Activated naive CD4-positive, alpha-beta T cell treated with anti-CD3 and anti-CD28 coated beads for 36 hours (primary cell): ENCODE results near the gene ANKRD36. TPM values are rescaled to one million over a fixed set of nuclear protein-coding genes. Genes with fewer than 3 reads are reported as not detected.
A peak's percentile ranks its signal among the peaks of the same experiment; 100 is the strongest.
"Not testable (repeated sequence)": the region's sequence is repeated elsewhere in the genome, so short reads cannot be mapped to it uniquely, and the experiment has no call there.

Experiments used
- CTCF ChIA-PET: fragments of 350-600 bp; sonication (Branson Sonifier 250); formaldehyde crosslinking; loops from one replicate; lab custom pipeline; 2021; ENCODE audit warnings: antibody characterized with exemption; lab: Charles Lee
- DNase-seq: peaks from one replicate; pipeline ENCODE4 v3.0.0-alpha.2; 2020
- H3K27ac Mint-ChIP-seq: one replicate; pipeline ENCODE4 v1.8.0; 2021; ENCODE audit warnings: mild to moderate bottlenecking, mixed read lengths
- H3K27me3 Mint-ChIP-seq: one replicate; pipeline ENCODE4 v1.8.0; 2021; ENCODE audit warnings: low read depth, mixed read lengths
- H3K36me3 Mint-ChIP-seq: one replicate; pipeline ENCODE4 v1.8.0; 2021; ENCODE audit warnings: low read depth, mixed read lengths
- H3K4me1 Mint-ChIP-seq: one replicate; pipeline ENCODE4 v1.8.0; 2021; ENCODE audit warnings: low read depth, mixed read lengths
- H3K4me3 Mint-ChIP-seq: one replicate; pipeline ENCODE4 v1.8.0; 2021; ENCODE audit warnings: mild to moderate bottlenecking, moderate library complexity, mixed read lengths
- H3K9me3 Mint-ChIP-seq: one replicate; pipeline ENCODE4 v1.8.0; 2021; ENCODE audit warnings: mixed read lengths
- intact Hi-C: fragments of 100-400 bp; cut with micrococcal nuclease; formaldehyde crosslinking; loops from one replicate; pipeline ENCODE4 v1.15.1; 2023
- total RNA-seq, 2 experiments: library from RNA; stranded (reverse); gene quantifications; one replicate each; pipeline ENCODE4 v1.2.3, GENCODE V29; 2021

The ANKRD36 gene
- total RNA-seq, 2 experiments from 2014 or later, result 21.0 to 23.0 TPM

DNA sequence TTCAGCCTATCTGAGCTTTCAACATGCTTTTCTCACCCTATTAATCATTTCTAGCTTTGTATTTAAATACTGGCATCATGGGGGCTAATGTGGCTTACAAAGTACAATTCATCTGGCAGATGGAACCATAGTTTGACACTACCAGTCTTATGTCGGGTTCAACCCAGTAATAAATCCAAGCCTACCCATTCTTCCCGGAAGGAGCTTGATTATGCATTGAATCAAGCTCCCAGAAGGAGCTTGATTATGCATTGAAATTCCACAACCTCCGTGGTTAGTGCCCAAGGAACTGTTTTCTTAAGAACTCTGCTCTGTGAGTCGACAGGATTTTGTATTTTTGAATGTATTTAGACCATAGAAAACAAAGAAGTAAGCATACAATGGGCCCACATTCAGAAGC, 148.2 kb downstream of the ANKRD36 start:
- H3K36me3 Mint-ChIP-seq, H3K27me3 Mint-ChIP-seq, H3K27ac Mint-ChIP-seq, H3K4me3 Mint-ChIP-seq, intact Hi-C loops, H3K4me1 Mint-ChIP-seq, H3K9me3 Mint-ChIP-seq, CTCF ChIA-PET, DNase-seq: not testable (repeated sequence)

DNA sequence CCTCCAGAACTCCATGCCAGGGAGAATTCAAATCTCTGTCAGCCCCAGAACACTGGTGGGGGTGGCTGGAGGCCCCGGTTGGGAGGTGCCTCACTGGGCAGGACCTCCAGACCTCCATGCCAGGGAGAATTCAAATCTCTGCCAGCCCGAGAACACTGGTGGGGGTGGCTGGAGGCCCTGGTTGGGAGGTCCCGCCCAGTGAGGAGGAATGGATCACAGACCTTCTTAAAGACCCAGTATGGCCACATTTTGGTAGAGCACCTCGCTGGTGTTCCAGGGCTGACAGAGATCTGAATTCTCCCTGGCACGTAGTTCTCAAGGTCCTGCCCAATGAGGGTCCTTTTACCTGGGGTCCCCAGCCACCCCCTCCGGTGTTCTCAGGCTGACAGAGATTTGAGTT, 153.5 kb downstream of the ANKRD36 start:
- intact Hi-C loops, H3K36me3 Mint-ChIP-seq, DNase-seq, H3K4me1 Mint-ChIP-seq, H3K4me3 Mint-ChIP-seq, CTCF ChIA-PET, H3K9me3 Mint-ChIP-seq, H3K27me3 Mint-ChIP-seq, H3K27ac Mint-ChIP-seq: not testable (repeated sequence)

DNA sequence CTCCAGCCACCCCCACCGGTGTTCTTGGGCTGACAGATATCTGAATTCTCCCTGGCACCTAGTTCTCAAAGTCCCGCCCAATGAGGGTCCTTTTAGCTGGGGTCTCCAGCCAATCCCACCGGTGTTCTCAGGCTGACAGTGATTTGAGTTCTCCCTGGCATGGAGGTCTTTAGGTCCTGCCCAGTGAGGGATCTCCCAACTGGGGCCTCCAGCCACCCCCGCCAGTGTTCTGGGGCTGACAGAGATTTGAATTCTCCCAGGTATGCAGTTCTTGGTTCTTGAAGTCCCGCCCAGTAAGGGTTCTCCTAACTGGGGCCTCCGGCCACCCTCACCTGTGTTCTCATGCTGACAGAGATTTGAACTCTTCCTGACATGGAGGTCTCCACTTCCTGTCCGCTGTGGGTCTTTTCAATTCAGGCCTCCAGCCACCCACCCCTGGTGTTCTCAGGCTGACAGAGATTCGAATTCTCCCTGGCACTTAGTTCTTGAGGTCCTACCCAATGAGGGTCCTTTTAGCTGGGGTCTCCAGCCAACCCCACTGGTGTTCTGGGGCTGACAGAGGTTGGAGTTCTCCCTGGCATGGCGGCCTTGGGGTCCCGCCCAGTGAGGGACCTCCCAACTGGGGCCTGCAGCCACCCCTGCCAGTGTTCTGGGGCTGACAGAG, 154.6 kb downstream of the ANKRD36 start:
- Mint-ChIP-seq H3K27ac (no peak overlapping the region), H3K9me3 (no peaks in the 10 kb centered on the region), H3K4me1 (no peaks in the 10 kb centered on the region), H3K4me3 (no peak overlapping the region), H3K36me3 (peaks cover 6% of the 10 kb centered on the region), H3K27me3 (no peaks in the 10 kb centered on the region)
- CTCF ChIA-PET, result no interaction called here
- peak; percentile 5 for DNase-seq
- intact Hi-C loops, result no loop called here

DNA sequence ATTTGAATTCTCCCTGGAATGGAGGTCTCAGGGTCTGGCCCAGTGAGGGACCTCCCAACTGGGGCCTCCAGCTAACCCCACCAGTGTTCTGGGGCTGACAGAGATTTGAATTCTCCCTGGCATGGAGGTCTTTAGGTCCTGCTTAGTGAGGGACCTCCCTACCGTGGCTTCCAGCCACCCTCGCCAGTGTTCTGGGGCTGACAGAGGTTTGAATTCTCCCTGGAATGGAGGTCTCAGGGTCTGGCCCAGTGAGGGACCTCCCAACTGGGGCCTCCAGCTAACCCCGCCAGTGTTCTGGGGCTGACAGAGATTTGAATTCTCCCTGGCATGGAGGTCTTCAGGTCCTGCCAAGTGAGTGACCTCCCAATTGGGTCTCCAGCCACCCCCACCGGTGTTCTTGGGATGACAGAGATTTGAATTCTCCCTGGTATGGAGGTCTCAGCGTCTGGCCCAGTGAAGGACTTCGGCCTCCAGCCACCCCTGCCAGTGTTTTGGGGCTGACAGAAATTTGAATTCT, 155.2 kb downstream of the ANKRD36 start:
- peak; percentile 3 for DNase-seq
- H3K27me3 Mint-ChIP-seq, H3K36me3 Mint-ChIP-seq: not testable (repeated sequence)

DNA sequence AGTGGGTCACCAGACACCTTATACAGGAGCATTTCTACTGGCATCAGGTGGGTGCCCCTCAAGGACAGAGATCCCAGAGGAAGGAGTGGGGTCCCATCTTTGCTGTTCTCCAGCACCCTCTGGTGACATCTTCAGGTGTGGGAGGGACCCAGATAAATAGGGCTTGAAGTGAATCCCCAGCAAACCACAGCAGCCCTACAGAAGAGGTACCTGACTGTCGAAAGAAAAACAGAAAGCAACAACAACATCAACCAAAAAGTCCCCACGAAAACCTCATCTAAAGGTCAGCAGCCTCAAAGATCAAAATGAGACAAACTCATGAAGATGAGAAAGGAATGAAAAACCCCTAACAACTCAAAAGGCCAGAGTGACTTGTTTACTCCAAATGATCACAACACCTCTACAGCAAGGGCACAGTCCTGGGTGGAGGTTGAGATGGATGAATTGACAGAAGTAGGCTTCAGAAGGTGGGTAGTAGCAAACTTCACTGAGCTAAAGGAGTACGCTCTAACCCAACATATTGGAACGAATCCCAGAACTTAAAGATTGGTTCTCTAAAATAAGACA, 163.4 kb downstream of the ANKRD36 start:
- H3K9me3 Mint-ChIP-seq, H3K4me1 Mint-ChIP-seq, intact Hi-C loops, H3K27me3 Mint-ChIP-seq, DNase-seq, H3K4me3 Mint-ChIP-seq, CTCF ChIA-PET, H3K36me3 Mint-ChIP-seq, H3K27ac Mint-ChIP-seq: not testable (repeated sequence)

More for the DNA sequence above, 155.2 kb downstream of the ANKRD36 start:
- CTCF ChIA-PET, H3K4me1 Mint-ChIP-seq, H3K27ac Mint-ChIP-seq, intact Hi-C loops, H3K4me3 Mint-ChIP-seq, H3K9me3 Mint-ChIP-seq: not testable (repeated sequence)

DNA sequence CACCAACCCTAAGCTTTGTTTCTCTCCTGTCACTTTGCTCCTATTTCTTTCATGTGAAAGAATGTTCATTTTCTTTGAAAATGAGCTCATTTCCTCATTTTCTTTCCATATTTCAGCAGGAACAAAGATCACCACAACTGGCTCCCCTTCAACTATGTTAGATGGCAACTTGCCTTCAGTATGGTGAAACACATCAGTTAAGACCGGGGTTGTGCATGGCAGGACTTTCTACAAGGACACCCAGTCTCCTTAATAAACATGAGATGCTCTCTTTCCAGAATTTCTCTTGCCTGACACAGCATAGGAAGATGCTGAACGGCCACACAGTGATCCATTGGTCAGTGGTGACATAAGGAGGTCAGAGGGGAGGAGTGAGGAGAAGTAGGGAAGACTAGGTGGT, 172.2 kb downstream of the ANKRD36 start:
- H3K4me1 Mint-ChIP-seq, H3K9me3 Mint-ChIP-seq, H3K4me3 Mint-ChIP-seq, H3K27me3 Mint-ChIP-seq, H3K27ac Mint-ChIP-seq, intact Hi-C loops, H3K36me3 Mint-ChIP-seq, DNase-seq, CTCF ChIA-PET: not testable (repeated sequence)

DNA sequence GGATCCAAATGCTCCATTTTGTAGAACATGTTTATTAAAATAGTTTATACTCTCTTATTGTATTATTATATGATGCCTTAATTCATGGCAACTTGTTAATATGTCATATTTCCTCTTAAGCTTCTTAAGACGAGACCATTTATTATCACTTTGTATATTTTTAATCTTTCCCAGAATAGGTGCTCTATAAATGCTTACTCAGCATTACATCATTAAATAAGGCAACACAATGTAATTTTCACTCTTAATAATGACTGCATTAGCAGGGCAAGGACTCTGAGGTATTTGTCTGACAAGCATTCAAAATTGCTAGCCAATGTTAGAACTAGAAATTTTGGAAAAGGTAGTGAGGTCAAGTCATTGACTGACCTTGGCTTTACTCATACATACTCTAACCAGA, 180.7 kb downstream of the ANKRD36 start:
- H3K4me1 Mint-ChIP-seq, CTCF ChIA-PET, intact Hi-C loops: not testable (repeated sequence)

More for the DNA sequence above, 180.7 kb downstream of the ANKRD36 start:
- not testable (repeated sequence) for H3K4me3 Mint-ChIP-seq, H3K27me3 Mint-ChIP-seq, H3K36me3 Mint-ChIP-seq, DNase-seq, H3K9me3 Mint-ChIP-seq, H3K27ac Mint-ChIP-seq

Other genes starting within 250 kb of the ANKRD36 start
- gene SEMA4C, start 243.1 kb upstream of the ANKRD36 start, total RNA-seq, result 1 to 10 TPM; 7.7 to 8.5 TPM
- gene FAM178B, start 126.6 kb upstream of the ANKRD36 start, total RNA-seq, result under 1 TPM; 0.17 to 0.35 TPM
- 10 to 100 TPM; 26.1 to 28.1 TPM for gene FAHD2B, start 18.3 kb upstream of the ANKRD36 start, total RNA-seq